Measurements from ENCODE around the gene TMPRSS11D.

TMPRSS11D gene

GRCh38 chr4:67885762-67886161 lies 2.0 kb upstream of the TMPRSS11D start:
- DNase-seq = no peak

- no peak for DNase-seq
These were observed 899 bp upstream of the TMPRSS11D start for GRCh38 chr4:67884701-67885100.

- no peak for DNase-seq
These were observed 344 bp downstream of the TMPRSS11D start for GRCh38 chr4:67883458-67883857.

GRCh38 chr4:67880866-67881610 lies 2.8 kb downstream of the TMPRSS11D start:
- DNase-seq = no peak

DNA sequence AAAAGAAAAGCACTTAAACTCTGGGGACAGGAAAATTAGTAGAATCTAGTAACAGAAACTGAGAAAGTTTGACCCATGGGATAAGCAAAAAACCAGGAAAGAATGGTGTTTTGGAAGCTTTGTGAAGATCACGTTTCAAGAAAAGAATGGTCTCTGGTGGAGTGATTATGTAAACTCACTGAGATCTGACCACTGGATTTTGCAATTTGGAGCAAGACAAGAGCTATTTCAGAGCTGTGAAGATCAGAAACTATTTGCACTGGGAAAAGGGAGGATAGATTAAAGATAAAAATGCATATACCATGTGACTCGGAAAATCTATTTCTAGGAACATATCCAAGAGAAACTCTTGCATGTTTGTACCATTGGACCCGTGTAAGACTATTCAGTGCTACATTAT lies 4.3 kb downstream of the TMPRSS11D start:
- no peak for DNase-seq

- no peak for DNase-seq
These were observed 6.7 kb downstream of the TMPRSS11D start for GRCh38 chr4:67877086-67877485.

DNA sequence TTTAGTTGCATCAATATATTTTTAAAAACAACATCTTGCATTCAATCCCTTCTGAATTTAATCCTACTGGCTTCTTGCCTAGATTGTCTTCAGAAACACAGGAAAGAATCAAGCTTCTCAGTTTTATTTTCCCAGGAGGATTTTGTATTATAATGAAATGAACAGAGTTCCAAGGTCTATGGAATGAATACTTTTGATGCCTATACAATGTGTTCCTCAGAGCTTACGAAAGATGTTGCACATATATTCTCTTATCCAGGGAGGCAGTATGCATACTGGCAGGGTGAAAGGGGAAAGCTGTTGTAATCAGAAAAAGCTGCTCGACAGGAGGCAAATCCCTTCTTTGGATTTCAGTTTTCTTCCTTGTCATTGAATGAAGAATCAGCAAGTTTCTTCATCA lies 8.8 kb downstream of the TMPRSS11D start:
- DNase-seq = no peak

DNA sequence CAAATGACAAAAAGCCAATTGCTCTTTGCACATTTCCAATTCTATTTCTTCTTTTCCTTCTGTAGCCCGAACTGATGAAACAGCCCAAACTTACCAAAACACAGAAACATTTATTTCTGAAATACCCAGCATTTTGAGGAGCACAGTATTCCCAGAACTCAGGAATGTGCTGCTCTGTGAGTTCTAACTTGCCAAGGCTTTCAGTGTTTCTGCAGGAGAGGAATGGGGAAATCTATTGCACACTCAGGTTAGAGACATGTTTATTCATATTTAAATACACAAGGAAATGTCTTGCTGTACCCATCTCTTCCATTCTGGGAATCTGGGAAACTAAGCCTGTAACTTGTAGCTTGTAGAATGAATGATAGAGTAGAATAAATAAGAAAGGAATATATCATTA lies 10.7 kb downstream of the TMPRSS11D start:
- DNase-seq = no peak

DNA sequence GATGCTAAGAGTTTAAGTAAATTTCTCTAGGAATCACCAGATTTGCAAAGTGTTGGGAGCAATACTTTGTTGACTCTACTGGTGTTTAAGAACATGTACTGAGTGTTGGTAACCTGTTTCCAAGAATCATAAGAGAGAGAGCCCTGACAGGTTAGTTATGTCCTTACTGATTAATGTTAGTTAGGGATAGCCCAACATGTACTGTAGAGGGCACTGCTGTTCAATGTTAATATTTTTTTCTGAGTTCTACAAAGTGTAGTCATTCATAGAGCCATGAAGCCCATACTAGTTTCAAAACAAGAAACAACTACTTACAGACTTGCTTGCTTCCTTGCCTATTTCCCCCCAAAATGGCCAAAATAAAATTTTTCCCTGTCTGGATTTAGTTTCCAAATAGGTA lies 11.9 kb downstream of the TMPRSS11D start:
- no peak for DNase-seq

DNA sequence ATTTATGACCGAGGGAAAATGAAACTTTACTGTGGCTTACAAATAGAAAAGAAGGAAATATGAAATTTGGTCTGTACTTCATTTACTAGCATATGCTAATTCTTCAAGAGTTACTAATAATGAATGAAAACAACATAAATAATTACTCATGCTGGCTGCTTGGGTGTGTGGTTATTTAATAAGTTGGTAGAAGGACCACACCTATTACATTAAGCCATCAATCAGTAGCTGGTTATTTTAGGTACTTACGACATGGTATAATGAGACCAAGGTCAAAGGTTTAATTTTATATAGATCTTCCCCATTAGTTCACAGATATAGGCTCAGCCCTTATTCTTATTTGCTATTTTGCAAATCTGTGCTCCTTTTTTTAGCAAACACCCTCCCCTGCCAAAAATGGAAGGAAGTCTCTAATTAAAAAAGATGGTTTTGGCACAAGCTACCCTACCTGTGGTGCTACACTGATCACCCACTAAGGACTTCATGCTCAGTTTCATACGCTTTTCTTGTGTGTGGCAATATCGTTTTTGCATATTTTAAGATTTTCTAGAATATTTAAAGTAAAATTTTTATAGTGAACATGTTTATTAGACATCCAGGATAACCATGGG lies 14.1 kb downstream of the TMPRSS11D start:
- DNase-seq = no peak

DNA sequence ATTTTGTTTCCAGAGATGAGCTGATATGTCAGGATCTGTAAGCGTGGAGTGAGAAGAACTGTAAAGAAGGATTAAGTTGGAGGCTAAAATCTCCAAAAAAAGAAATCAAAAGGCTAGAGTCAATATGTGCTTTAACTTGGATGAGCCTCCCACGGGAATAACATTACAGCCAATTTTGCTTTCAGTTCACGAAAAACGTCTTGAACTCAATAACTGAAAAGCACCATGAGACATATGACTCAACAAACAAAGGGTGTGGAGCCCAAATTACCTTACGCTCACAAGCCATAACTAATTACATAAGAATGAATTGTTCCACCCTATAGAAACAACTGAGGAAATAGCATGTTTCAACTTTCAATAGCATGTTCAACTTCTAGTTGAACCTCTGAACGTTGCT lies 22.3 kb downstream of the TMPRSS11D start:
- DNase-seq = no peak

DNA sequence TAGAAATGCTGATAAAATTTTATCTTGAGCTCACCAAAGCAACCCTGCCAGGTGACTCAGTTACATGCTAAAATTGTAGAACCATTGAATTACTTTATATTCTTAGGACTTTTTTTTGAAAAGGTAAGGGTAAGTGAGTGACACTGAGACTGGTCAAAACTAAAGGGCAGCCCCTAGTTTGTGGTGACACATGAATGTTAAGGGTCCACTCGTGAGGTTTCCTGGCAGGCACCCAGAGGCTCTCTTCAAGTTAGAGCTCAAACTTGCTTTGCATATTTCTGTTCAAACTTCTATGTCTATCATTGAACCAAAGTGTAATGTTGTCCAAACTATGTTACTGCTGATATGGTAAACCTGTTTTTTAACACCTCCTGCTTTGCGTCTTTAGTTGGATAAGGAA lies 30.5 kb downstream of the TMPRSS11D start:
- DNase-seq = no peak

DNA sequence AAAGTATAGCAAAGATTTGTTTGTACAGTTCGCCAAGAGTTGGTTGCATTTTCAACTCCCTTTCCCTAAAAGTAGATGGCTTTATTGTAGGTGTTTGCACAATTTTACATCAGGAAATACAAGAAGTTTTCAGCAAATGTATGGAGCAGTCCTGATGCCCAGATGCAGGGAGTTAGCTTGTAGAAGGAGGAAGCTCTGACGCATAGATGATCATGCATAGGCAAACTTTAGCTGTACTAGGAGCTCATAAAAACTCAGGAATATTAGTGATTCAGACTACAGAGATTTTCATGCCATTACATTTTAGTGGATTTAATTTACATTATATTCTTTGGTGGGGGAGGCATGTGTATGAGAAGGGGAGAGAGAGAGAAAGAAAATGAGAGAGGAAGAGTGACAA lies 62.9 kb downstream of the TMPRSS11D start:
- no peak for DNase-seq

DNA sequence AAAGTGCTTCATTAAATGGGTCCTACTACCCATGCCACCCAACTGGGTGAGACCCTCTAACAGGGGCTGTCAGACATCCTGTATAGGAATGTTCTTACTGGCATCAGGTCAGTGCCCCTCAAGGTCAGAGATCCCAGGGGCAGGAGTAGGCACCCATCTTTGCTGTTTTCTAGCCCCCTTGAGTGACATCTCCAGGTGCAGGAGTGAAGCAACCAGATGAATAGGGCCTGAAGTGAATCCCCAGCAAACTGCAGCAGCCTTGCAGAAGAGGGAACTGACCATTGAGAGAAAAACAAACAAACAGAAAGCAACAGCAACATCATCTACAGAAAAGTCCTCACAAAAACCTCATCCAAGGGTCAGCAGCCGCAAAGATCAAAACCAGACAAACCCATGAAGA lies 73.8 kb downstream of the TMPRSS11D start:
- no peak for DNase-seq

GRCh38 chr4:67809502-67809901 lies 74.3 kb downstream of the TMPRSS11D start:
- no peak for DNase-seq

DNA sequence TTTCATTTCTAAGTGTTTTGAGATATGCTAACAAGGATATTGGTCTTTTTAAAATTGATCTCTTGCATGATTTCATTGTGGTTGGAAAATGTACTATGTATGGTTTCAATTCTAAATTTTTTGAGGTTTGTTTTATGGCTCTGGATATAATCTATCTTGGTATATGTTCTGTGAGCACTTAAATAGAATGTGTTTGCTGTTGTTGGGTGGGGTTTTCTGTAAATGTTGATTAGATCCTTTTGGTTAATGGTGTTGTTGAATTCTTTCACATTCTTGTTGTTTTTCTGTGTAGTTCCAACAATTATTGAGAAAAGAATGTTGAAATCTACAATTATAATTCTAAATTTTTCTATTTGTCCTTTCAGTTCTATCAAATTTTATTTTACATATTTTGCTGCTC lies 87.0 kb downstream of the TMPRSS11D start:
- no peak for DNase-seq

GRCh38 chr4:67790721-67791120 lies 93.1 kb downstream of the TMPRSS11D start:
- no peak for DNase-seq

DNA sequence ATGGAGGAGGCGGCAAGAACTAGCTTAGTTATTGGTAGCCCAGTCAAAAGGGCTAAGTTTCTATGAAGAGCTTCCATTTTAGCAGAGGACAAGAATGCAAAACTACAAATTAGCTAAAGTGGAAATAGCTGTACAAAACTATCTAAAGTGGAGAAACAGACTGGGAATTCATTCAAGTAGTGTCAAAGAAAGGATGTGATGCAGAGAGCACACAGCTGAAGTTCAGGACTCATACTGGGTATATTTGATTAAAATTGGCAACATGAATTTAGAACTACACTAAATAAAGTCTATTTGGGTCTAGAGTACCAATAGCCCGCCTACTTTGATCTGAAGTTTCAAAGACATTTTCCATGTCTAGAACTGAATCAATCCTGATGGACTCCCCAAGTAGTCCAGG lies 96.5 kb downstream of the TMPRSS11D start:
- no peak for DNase-seq

GRCh38 chr4:67785528-67785927 lies 98.3 kb downstream of the TMPRSS11D start:
- no peak for DNase-seq

- no peak for DNase-seq
These were observed 104.2 kb downstream of the TMPRSS11D start for GRCh38 chr4:67779631-67780030.

DNA sequence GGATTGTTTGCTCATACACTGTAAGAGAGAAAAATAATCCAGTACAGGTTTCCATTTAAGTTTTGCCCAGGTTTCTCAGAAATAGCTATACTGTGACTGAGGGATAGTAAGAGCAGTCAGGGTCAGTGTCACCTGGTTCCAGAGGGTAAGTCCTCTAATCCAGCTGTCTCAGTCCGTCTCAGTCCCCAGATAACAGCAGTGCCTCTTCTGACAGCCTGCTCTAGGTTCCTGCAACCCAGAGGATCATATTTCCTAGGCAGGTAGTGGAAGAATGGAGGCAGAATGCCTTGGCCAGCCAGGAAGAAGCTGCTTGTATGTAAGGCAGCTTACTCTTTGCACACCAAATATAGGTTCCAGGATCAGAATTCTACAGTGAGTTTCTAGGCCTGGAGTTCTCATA lies 107.1 kb downstream of the TMPRSS11D start:
- DNase-seq = no peak

All from T-helper 9 cell (primary cell).